HG03378 (cell line): ENCODE data around the gene TAS2R10.

Experiments used
- ATAC-seq: cut with Tn5 transposase; IDR thresholded peaks from one replicate; pipeline ENCODE4 v1.9.1; 2021; ENCODE audit warnings: mild to moderate bottlenecking, moderate library complexity; ENCODE audit not compliant: unreplicated experiment

TAS2R10 gene

DNA sequence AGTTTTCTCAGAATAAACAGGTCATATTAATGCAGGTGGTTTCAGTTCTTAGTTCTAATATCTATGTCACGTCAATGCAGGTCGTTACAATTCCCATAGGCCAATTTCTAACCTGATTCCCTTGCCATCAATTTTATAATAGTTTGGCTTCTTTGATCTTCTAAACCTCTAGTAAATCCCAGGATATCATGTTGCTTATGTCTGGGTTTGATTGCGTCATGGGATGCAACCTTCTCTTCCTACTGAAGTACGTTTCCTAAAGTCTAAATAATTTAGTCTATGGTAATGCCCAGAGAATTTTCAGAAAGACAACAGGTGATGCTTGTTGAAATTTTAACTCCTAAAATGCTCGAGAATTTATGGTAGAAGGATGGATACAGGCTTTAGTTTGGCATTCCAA, 42.9 kb downstream of the TAS2R10 start:
- no peak for ATAC-seq

DNA sequence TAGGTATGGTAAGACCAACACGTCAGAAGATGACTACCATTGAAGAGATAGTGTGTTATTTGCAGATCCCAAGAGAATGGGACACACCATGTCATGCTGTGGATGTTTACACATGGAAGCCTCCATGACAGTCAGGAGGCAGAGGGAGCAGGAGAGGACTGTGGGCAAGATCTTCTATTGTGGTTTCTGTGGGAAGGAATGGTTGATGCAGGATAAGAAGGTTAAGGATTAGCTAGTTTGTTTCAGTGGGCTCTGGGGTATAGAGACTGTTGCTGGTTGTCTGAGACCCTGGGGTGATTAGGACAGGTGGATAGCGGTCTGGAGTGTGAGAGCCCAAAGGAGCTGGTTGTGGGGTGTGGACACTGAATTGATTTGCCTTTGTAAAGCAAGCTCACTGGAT, 47.1 kb downstream of the TAS2R10 start:
- ATAC-seq: no peak
